Stimulated activated CD8-positive, alpha-beta memory T cell treated with anti-CD3 and anti-CD28 coated beads, Interleukin-7, amount 100 ng/mL, for 24 hours (primary cell): ENCODE results near the gene FPR2.
"Not testable (repeated sequence)": the region's sequence is repeated elsewhere in the genome, so short reads cannot be mapped to it uniquely, and the experiment has no call there.

Experiments
- DNase-seq: peaks from one replicate; pipeline ENCODE4 v3.0.0-alpha.2; 2020; ENCODE audit warnings: low read depth

Gene FPR2

GRCh38 chr19:51740356-51740755 is 20.6 kb upstream of the FPR2 start:
- no peak for DNase-seq

DNA sequence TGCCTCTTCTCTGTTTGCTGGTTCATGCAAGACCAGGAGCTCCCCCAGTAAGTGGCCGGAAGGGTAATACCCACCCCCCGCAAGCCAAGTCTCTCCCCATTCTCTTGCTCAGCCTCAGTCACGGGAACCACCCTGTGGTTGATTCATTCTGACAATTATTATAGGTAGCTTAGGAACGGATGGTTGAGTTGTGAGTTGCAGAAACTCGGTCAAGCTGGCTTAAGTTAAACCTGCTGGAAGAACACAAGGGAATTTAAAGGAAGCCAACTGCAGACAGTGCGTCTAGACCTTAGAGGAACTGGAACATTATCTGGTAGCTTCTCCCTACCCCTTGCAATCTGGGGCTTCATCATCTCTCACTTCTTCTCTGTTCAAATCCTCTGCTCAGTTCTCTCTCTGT is 18.2 kb upstream of the FPR2 start:
- DNase-seq = no peak

- no peak for DNase-seq
Measured at GRCh38 chr19:51743405-51743804, 17.6 kb upstream of the FPR2 start.

DNA sequence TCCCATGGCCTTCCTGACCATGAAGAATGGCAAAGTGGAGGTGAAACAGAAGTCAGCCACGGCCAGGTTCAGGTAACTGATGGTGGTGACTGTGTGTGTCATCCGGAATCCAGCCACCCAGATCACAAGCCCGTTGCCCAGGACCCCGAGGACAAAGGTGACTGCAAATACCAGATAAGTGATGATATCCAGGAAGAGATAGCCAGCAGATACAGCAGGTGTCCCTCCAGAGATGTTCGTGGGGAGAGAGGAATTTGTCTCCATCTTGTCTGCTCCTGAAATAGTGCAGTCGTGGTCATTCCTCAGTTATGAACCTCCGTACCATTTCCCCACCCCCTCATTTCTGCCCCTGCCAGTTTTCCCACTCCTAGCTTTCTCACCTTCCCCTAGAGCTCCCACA is 14.2 kb upstream of the FPR2 start:
- no peak for DNase-seq

GRCh38 chr19:51749979-51750378 is 11.0 kb upstream of the FPR2 start:
- no peak for DNase-seq

DNA sequence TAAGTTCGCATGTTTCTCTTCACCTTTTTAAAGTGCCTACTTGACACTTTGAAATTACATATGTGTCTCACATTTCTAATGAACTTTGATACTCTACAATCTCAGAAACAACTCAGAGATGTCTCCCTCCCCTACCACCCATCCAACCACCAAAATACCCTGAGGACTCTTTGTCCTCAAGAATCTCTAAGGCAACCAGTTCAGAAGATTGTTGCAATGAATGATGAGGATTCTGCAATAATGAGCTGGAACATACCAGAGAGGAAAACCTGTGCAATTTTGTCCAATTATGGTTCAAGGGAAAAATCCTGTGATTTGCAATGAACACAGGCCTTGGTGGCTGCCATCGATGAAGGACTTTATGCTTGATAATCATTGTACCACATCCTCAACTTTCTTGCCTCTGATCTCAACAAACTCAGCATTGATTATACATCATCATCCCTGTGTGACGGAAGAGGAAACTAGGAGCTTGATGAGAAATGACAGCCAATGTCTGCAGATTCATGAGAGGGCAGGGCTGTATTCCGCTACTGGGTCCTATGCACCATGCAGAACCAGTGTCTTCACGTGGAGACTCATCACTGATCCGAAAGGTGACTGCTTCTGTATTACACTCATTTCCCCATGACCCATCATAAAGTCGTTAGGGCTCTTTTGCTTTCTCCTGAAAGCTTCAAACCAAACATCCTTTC is 10.4 kb upstream of the FPR2 start:
- DNase-seq = no peak

DNA sequence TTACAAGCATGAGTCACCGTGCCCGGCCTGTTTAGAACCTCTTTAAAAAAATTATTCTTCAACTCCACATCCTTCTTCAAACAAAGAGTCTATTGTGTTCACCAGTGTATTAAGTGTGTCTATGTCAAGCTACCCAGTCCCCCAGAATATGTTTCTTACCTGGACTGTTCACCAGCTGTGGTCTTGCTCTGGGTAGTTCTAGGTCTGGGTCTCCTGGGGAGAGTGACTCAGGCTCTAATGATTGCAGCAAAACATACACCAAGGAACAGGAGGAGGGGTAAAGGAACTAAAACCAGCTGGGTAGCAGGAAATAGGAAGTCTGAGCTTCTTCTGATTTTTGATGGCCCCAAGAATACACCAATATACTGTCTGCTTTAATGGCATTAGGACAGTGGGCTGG is 9.3 kb upstream of the FPR2 start, which contains the start of gene FPR1:
FPR1 (minus strand) TSS at position 224 of the 400 bp plus-strand sequence. CDS start 4,884 bp downstream, outside the sequence.
- DNase-seq = no peak

DNA sequence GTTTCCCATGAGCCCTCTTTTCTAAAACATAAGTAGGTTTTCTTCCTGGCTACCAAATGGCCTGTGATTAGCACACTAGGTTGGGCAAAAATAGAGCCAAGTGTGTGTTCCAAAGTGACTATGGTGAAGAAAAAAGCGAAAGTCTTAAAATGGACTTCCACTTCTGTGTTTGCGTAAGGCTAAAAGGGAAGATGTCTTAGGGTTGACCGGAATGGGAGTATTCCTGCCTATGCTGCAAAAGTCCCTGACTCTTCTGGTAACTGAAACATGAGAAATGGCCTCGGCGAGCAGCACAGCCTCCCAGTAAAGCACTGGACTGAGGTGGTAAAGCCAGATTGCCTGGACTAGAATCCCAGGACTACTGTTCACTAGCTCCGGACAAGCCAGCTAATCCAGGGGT is 6.9 kb upstream of the FPR2 start:
- DNase-seq = no peak

DNA sequence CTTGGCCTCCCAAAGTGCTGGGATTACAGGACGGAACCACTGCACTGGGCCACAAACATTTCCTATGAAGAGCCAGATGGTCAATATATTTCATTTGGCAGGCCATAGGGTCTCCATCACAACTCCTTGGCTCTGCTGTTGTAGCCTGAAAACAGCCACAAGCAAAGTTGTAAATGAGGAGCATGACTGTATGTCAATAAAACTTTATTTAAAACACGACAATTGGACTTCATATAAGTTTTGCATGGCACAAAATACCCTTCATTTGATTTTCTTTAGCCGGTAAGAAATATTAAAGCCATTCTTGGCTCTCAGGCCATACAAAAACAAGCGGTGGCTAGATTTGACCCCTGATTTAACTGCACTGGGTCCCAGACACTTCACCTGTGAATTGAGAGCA is 6.2 kb upstream of the FPR2 start:
- DNase-seq = no peak

GRCh38 chr19:51755571-51755970 is 5.4 kb upstream of the FPR2 start:
- DNase-seq = no peak

DNA sequence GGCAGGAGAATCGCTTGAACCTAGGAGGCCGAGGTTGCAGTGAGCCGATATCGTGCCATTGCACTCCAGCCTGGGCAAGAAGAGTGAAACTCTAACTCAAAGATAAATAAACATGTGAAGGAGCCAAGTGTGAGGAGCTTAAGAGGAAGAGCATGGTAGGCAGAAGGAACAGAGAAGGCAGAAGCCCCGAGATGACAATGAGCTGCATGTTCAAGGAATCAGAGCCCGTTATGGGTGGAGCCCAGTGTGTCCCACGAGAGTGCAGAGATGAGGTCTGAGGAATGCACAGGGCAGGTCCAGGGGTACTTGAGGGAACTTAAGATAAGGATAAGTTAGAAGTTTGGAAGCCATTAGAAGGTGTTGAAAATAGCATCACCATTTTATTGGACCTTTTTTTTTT is 716 bp downstream of the FPR2 start:
- DNase-seq = no peak

DNA sequence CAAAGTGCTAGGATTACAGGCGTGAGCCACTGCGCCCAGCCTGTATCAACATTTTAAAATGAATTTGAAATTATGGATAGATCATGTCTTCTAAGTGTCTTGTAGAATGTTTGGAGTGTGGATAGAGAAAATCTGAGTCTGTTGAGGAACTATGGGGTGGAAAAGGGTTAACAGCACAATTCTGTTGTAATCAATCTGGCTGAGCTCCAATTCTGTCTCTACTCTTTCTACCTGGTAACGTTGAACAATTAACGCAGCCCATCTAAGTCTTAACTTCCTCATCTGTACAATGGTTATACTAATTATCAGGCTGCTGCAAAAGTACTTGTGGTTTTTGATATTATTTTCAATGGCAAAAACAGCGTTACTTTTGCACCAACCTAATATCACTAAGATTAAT is 4.1 kb downstream of the FPR2 start:
- no peak for DNase-seq

DNA sequence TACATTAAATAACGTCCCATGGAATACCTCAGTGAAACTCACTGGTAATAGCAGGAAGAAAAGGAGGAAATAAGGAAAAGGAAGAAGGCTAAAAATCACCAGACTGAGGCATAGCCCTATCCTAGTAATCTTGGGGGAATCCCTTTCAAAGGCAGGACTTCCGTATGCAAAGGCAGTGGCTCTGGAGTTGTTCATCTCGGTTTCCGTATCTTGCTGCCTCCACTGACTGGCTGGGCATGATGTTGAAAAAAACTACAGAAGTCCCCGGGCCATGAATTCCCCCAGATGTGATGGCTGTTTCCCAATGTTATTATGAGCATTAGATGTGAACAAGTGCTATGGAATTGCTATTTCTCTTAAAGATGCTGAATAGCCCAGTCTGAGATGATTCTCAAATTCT is 5.5 kb downstream of the FPR2 start:
- DNase-seq = no peak

DNA sequence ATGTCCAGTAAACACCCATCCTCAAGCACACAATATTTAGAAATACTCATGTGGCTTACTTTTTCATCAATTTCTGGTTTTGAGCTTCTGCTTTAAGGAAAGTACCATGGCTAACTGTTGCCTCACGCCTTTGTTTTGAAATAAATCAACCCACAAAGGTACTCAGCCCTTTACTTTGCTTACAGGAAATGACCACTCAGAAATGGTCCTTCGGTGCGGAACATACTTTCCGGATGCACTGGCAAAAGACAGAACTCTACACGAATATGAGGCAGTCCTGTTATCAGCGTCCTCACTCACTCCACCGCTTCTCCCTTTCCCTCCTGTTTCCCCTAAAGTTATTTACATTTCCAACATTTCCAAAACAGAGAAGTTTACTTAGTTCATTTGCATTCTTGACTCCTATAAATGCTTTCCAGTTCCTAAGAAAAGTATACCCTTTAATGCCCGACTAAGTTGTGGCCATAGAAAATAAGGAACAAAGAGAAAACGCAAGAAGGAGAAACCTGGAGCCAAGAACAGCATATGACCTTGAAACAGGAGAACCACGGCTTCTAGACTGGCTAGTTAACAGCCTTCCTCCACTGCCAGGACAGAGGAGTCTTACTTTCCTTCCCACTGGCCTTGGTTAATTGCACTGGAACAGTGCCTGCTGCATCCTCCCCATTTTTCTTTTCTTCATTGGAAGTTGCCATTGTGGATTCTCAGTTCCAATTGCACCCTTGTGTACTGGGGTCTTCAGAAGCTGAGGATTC is 10.6 kb downstream of the FPR2 start:
- DNase-seq = no peak

DNA sequence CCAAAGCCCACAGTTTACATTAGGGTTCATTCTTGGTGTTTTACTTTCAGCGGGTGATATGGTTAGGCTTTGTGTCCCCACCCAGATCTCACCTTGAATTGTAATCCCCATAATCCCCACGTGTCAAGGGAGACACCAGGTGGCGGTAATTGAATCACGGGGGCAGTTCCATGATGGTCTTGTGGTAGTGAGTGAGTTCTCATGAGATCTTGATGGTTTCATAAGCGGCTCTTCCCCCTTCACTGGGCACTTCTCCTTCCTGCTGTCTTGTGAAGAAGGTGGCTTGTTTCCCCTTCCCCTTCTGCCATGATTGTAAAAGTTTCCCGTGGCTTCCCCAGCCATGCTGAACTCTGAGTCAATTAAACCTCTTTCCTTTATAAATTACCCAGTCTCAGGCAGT is 12.0 kb downstream of the FPR2 start:
- DNase-seq = no peak

DNA sequence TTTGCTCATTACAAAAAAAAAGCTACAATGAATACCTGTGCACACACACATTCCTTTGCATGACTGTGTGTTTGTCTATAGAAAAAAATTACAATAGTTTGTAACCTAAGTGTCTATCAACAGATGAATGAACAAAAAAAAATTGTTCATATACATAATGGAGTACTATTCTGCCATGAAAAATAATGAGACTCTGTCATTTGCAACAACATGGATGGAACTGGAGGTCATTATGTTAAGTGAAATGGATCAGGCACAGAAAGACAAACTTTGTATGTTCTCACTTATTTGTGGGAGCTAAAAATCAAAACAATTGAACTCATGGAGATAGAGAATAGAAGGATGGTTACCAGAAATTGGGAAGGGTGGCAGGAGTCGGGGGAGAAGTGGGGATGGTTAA is 15.6 kb downstream of the FPR2 start:
- DNase-seq = not testable (repeated sequence)

DNA sequence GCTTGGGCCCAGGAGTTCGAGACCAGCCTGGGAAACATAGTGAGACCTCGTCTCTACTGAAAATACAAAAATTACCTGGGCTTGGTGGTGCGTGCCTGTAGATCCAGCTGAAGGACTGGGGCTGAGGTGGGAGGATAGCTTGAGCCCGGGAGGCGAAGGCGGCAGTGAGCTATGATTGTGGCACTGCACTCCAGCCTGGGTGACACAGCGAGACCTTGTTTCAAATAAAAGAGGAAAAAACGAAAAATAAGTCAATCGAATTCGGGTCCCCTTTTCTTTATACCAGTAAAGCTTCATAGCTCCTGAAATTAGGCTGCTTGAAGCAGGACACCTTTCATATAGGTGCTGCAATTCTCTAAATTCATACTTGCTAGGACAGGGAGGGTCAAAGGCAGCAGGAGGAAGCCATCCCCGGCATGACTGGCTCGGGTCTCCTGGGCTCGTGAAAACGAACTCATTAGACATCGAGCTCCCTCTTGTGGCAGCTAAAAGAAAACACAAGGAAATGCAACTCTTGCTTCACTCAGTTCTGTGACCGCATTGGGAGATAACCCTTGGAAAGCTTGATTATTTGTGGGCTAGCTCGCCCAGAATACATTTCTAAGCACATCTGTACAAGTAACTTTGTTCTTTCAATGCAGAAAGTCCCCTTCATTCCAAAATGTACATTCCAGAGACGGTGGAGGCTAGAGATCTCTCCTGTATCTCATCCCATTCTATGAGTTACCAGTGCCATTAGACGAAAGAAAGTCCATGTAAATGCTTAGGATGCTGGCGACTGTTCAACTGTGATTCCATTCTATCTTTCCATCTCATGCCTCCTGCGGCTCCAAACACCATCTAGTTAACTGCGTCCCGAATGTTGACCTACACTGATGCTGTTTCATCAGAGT is 16.8 kb downstream of the FPR2 start:
- no peak for DNase-seq

- DNase-seq = no peak
Measured at GRCh38 chr19:51779181-51779580, 18.2 kb downstream of the FPR2 start.

GRCh38 chr19:51779703-51780102 is 18.7 kb downstream of the FPR2 start:
- DNase-seq = no peak

GRCh38 chr19:51780270-51780669 is 19.3 kb downstream of the FPR2 start:
- no peak for DNase-seq

- no peak for DNase-seq
Measured at GRCh38 chr19:51781999-51782398, 21.0 kb downstream of the FPR2 start.

GRCh38 chr19:51783372-51783771 is 22.4 kb downstream of the FPR2 start:
- DNase-seq = no peak
